ENCODE data around the gene POR. TPM values are rescaled to one million over a fixed set of nuclear protein-coding genes. Genes with fewer than 3 reads are reported as not detected.
"Not testable (repeated sequence)": the region's sequence is repeated elsewhere in the genome, so short reads cannot be mapped to it uniquely, and the experiment has no call there.

The POR gene
- total RNA-seq, 1 donor from 2014 or later, result 232 TPM

DNA sequence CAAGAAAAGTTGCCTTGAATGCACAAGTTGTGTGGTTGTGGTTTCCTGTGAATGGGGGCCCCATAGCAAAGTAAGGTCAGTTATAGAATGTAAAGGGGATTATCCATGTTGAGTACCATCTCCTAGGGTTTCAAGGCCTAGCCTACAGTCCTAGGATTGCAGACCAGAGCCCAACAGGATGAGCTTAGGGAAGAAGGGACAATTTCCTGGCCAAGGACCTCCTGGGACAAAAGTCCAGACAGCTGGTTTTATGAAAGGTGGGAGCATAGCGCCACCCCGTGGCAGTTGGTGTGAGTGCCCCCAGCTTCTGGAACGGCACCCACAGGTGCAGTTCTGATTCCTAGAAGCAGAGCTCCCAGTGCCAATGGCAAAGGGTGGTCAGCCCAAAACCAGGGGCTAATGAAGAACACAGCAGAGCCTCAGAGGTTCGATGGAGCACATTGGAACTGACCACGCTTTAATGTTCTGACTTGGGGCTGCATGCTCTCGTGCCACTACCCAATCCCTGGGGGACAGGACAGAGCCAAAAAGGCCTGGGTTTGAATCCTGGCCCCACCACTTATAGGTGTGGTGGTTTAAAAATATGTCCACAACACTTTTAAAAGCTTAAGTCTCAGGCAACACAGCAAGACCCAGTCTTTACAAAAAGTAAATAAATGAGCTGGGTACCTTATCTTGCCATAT is 105.2 kb downstream of the POR start:
- Histone ChIP-seq H3K36me3 (peaks cover 6% of the 10 kb centered on the region), H3K27me3 (no peaks in the 10 kb centered on the region), H3K4me1 (peaks cover 14% of the 10 kb centered on the region), H3K9me3 (no peaks in the 10 kb centered on the region), H3K27ac (no peak overlapping the region), H3K4me3 (no peak overlapping the region)
- intact Hi-C loops (cut with DNase I), result loop anchor here (5.0 kb wide), 1 partner anchor 153 kb away; no protein-coding TSS in a partner anchor
- TF ChIP-seq, protein P1, sequence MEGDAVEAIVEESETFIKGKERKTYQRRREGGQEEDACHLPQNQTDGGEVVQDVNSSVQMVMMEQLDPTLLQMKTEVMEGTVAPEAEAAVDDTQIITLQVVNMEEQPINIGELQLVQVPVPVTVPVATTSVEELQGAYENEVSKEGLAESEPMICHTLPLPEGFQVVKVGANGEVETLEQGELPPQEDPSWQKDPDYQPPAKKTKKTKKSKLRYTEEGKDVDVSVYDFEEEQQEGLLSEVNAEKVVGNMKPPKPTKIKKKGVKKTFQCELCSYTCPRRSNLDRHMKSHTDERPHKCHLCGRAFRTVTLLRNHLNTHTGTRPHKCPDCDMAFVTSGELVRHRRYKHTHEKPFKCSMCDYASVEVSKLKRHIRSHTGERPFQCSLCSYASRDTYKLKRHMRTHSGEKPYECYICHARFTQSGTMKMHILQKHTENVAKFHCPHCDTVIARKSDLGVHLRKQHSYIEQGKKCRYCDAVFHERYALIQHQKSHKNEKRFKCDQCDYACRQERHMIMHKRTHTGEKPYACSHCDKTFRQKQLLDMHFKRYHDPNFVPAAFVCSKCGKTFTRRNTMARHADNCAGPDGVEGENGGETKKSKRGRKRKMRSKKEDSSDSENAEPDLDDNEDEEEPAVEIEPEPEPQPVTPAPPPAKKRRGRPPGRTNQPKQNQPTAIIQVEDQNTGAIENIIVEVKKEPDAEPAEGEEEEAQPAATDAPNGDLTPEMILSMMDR (IDR thresholded peaks at IDR 0.05), result peak; percentile 95
- DNase-seq (peak; percentile 82), ATAC-seq (peak; percentile 90)

GRCh38 chr7:76022026-76022780 is 107.2 kb downstream of the POR start:
- no peaks in the 10 kb centered on the region for H3K9me3 ChIP-seq
- TF ChIP-seq, protein P1 (IDR thresholded peaks at IDR 0.05), result no peak
- intact Hi-C loops (cut with DNase I), result loop anchor here (5.0 kb wide), 1 partner anchor 155 kb away; no protein-coding TSS in a partner anchor
- H3K27me3 ChIP-seq, result no peaks in the 10 kb centered on the region
- no peak overlapping the region for H3K4me3 ChIP-seq
- DNase-seq (no peak), ATAC-seq (no peak)
- H3K4me1 ChIP-seq, result peaks cover 14% of the 10 kb centered on the region
- H3K36me3 ChIP-seq, result peaks cover 6% of the 10 kb centered on the region
- no peak overlapping the region for H3K27ac ChIP-seq

DNA sequence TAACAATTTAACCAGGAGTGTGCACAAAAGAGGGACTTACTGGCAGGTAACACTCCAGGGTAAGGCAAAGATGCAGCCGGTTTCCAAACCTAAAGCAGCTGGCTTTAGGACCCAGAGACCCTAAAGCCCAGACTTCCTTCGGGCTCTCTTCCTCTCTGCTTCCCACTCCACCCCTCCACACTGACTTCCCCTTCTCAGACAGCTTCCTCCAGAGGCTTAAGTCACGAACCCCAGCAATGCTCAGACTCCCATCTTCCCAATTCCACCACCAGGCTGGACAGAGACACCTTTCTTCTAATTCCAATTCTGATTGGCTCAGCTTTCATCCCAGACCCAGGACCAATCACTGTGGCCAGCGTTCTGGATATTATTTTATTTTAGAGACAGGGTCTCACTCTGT is 108.0 kb downstream of the POR start:
- Histone ChIP-seq H3K27me3 (no peaks in the 10 kb centered on the region), H3K27ac (no peak overlapping the region), H3K4me3 (no peak overlapping the region), H3K9me3 (no peaks in the 10 kb centered on the region), H3K36me3 (peaks cover 10% of the 10 kb centered on the region), H3K4me1 (peaks cover 14% of the 10 kb centered on the region)
- intact Hi-C loops (cut with DNase I), result loop anchor here (5.0 kb wide), 1 partner anchor 156 kb away; no protein-coding TSS in a partner anchor
- TF ChIP-seq, protein P1 (IDR thresholded peaks at IDR 0.05), result no peak
- ATAC-seq (peak; percentile 91), DNase-seq (no peak)

DNA sequence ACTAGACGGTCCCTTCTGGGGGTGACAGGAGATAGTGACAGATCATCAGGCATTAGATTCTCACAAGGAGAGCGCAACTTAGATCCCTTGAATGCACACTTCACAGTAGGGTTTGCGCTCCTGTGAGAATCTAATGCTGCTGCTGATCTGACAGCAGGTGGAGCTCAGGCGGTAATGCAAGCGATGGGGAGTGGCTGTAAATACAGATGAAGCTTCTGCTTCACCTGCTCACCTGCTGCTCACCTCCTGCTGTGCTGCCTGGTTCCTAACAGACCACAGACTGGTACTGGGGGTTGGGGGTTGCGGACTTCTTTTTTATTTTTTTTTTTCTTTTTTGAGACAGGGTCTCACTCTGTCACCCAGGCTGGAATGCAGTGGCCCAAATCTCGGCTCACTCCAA is 114.7 kb downstream of the POR start:
- H3K36me3 ChIP-seq; intact Hi-C loops (cut with DNase I); ATAC-seq; H3K4me3 ChIP-seq; DNase-seq; H3K9me3 ChIP-seq; H3K27ac ChIP-seq; H3K27me3 ChIP-seq; H3K4me1 ChIP-seq: not testable (repeated sequence)

- Histone ChIP-seq H3K9me3 (no peaks in the 10 kb centered on the region), H3K36me3 (peaks cover 4% of the 10 kb centered on the region), H3K27me3 (no peaks in the 10 kb centered on the region), H3K4me3 (no peak overlapping the region), H3K4me1 (no peaks in the 10 kb centered on the region), H3K27ac (no peak overlapping the region)
- intact Hi-C loops (cut with DNase I), result no loop called here
- TF ChIP-seq, protein P1 (IDR thresholded peaks at IDR 0.05), result no peak
- no peak for ATAC-seq
- no peak for DNase-seq
Observed at GRCh38 chr7:76031964-76032363, 117.0 kb downstream of the POR start.

Small RNAs within 50 kb of the gene (microRNA-seq; reads per million reads assigned to microRNA genes)
- not detected for gene MIR4651 (ENCODE audit: borderline microRNAs expressed)

Other genes starting within 250 kb of the POR start
- 86.2 TPM for gene HIP1, start 176.2 kb upstream of the POR start, total RNA-seq
- 1.2 TPM for gene CCL26, start 142.9 kb upstream of the POR start, total RNA-seq
- 4.8 TPM for gene CCL24, start 101.3 kb upstream of the POR start, total RNA-seq
- 68.6 TPM for gene RHBDD2, start 36.1 kb upstream of the POR start, total RNA-seq
- 43.9 TPM for gene TMEM120A, start 79.4 kb downstream of the POR start, total RNA-seq
- gene STYXL1, start 132.8 kb downstream of the POR start, total RNA-seq, result 20.9 TPM
- gene MDH2, start 133.0 kb downstream of the POR start, total RNA-seq, result 106 TPM